Smooth muscle cell (in vitro differentiated cells): ENCODE measurements around the gene ZNF772. TPM values are rescaled to one million over a fixed set of nuclear protein-coding genes. Genes with fewer than 3 reads are reported as not detected.
"Not testable (repeated sequence)": the region's sequence is repeated elsewhere in the genome, so short reads cannot be mapped to it uniquely, and the experiment has no call there.

Source experiments
- DNase-seq: peaks from one replicate; lab custom pipeline; 2025; ENCODE audit not compliant: unreplicated experiment; lab: John Stamatoyannopoulos, UW
- H2AFZ ChIP-seq: fragments of 200-600 bp; sonication (generic); 2 replicates; pipeline ENCODE4 v1.6.0; 2016; ENCODE audit warnings: antibody characterized with exemption, low read depth, mild to moderate bottlenecking
- H3F3A ChIP-seq: fragments of 200-600 bp; sonication (generic); 2 replicates; pipeline ENCODE4 v1.6.0; 2017; ENCODE audit warnings: antibody characterized with exemption, low read depth
- H3K27ac ChIP-seq: fragments of 200-600 bp; sonication (generic); 2 replicates; pipeline ENCODE4 v1.5.1; 2016; ENCODE audit warnings: low read depth, mild to moderate bottlenecking
- H3K27me3 ChIP-seq: fragments of 200-600 bp; sonication (generic); 2 replicates; pipeline ENCODE4 v1.6.1; 2016; ENCODE audit warnings: low read depth, mild to moderate bottlenecking
- H3K36me3 ChIP-seq: fragments of 200-600 bp; sonication (generic); 2 replicates; pipeline ENCODE4 v1.5.1; 2016; ENCODE audit warnings: low read depth
- H3K4me1 ChIP-seq: fragments of 200-600 bp; sonication (generic); 2 replicates; pipeline ENCODE4 v1.5.1; 2016; ENCODE audit warnings: low read depth
- H3K4me2 ChIP-seq: fragments of 200-600 bp; sonication (generic); 2 replicates; pipeline ENCODE4 v1.6.0; 2016; ENCODE audit warnings: mild to moderate bottlenecking
- H3K4me3 ChIP-seq: fragments of 200-600 bp; sonication (generic); 2 replicates; pipeline ENCODE4 v1.5.1; 2016; ENCODE audit warnings: mild to moderate bottlenecking
- H3K79me2 ChIP-seq: fragments of 200-600 bp; sonication (generic); 2 replicates; pipeline ENCODE4 v1.6.0; 2016; ENCODE audit warnings: low read depth, mild to moderate bottlenecking
- H3K9ac ChIP-seq: fragments of 200-600 bp; sonication (generic); 2 replicates; pipeline ENCODE4 v1.6.0; 2016; ENCODE audit warnings: low read depth
- H3K9me3 ChIP-seq: fragments of 200-600 bp; sonication (generic); replicated peaks from 2 replicates; pipeline ENCODE4 v1.5.1; 2016; ENCODE audit warnings: low read depth
- H4K20me1 ChIP-seq: fragments of 200-600 bp; sonication (generic); 2 replicates; pipeline ENCODE4 v1.6.0; 2016; ENCODE audit warnings: low read depth
- WGBS: methylation state at CpG from one replicate; pipeline ENCODE4 v1.1.7; 2016; ENCODE audit warnings: low lambda C conversion rate; 5-methylcytosine and 5-hydroxymethylcytosine counted together
- polyA plus RNA-seq: library from polyadenylated mRNA; unstranded; fragments of >200 nt; fragmentation: Nextera tagmentation; extraction: Ambion mirVana; gene quantifications from 2 replicates; pipeline ENCODE4 v1.2.1, GENCODE V29; 2016
- total RNA-seq: library from RNA; depleted of rRNA; stranded (reverse); fragments of >200 nt; gene quantifications from 2 replicates; pipeline ENCODE4 v1.2.3, GENCODE V29; 2014
- TF ChIP-seq, protein P1 (sequence below): fragments of 200-600 bp; sonication (generic); IDR thresholded peaks from 2 replicates; pipeline ENCODE4 v1.5.1; 2017; ENCODE audit warnings: borderline replicate concordance, mild to moderate bottlenecking, antibody characterized with exemption; ENCODE audit not compliant: insufficient read depth, poor library complexity, severe bottlenecking

The ZNF772 gene
- total and polyA plus RNA-seq, 2 experiments from 2014 or later: 1.4 to 8.2 TPM

DNA sequence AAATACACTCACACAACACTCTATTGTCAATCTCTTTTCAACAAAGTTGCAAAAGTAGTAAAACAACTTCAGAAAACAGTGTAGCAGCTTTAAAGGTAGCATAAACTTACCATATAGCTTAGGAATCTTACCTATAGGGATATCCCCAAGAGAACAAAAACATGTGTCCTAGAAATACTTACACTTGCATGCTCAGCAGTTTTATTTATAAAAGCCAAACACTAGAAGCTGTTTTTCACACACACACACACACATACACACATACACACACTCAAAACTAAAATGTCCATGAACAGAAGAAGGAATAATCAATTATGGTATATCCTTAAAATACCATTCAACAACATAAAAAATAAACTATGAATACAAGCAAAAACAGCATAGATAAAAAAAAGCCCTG lies 34.1 kb upstream of the ZNF772 start:
- Histone ChIP-seq H3K36me3 (peaks cover 36% of the 10 kb centered on the region), H3K27me3 (no peaks in the 10 kb centered on the region), H3K4me2 (no peak overlapping the region), H3K4me1 (no peaks in the 10 kb centered on the region), H2AFZ (no peak overlapping the region), H4K20me1 (no peaks in the 10 kb centered on the region), H3K79me2 (no peaks in the 10 kb centered on the region), H3K9ac (no peak overlapping the region), H3K9me3 (peaks cover 24% of the 10 kb centered on the region), H3F3A (no peaks in the 10 kb centered on the region), H3K27ac (no peak overlapping the region), H3K4me3 (no peak overlapping the region)
- DNase-seq: no peak
- TF ChIP-seq, protein P1, sequence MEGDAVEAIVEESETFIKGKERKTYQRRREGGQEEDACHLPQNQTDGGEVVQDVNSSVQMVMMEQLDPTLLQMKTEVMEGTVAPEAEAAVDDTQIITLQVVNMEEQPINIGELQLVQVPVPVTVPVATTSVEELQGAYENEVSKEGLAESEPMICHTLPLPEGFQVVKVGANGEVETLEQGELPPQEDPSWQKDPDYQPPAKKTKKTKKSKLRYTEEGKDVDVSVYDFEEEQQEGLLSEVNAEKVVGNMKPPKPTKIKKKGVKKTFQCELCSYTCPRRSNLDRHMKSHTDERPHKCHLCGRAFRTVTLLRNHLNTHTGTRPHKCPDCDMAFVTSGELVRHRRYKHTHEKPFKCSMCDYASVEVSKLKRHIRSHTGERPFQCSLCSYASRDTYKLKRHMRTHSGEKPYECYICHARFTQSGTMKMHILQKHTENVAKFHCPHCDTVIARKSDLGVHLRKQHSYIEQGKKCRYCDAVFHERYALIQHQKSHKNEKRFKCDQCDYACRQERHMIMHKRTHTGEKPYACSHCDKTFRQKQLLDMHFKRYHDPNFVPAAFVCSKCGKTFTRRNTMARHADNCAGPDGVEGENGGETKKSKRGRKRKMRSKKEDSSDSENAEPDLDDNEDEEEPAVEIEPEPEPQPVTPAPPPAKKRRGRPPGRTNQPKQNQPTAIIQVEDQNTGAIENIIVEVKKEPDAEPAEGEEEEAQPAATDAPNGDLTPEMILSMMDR: no peak

DNA sequence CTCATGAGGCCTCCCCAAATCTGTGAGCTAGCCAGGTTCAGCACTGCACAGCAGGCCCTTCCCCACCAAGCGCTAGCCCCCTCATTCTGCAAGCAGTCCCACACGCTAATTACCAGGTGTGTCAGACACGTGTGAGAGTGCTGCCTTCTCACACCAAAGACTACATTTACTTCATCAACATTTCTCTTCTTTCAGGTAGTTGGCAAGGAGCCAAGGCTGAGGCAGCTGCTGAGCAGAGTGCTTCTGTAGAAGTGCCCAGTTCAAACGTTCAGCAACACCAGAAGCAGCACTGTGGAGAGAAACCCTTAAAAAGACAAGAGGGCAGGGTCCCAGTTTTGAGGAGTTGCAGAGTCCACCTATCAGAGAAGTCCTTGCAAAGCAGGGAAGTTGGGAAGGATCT lies 28.8 kb upstream of the ZNF772 start:
- no peak for DNase-seq
- Histone ChIP-seq H3K4me1 (no peaks in the 10 kb centered on the region), H3K9me3 (peaks cover 3% of the 10 kb centered on the region), H3K79me2 (peaks cover 22% of the 10 kb centered on the region), H3K36me3 (peaks cover 38% of the 10 kb centered on the region), H3K27me3 (no peaks in the 10 kb centered on the region), H3K27ac (no peak overlapping the region), H3K9ac (no peak overlapping the region), H3F3A (no peaks in the 10 kb centered on the region), H2AFZ (no peak overlapping the region), H3K4me2 (no peak overlapping the region), H4K20me1 (no peaks in the 10 kb centered on the region), H3K4me3 (no peak overlapping the region)
- WGBS: 73% methylated on average over 4 of the region's 4 CpGs
- TF ChIP-seq, protein P1: no peak

DNA sequence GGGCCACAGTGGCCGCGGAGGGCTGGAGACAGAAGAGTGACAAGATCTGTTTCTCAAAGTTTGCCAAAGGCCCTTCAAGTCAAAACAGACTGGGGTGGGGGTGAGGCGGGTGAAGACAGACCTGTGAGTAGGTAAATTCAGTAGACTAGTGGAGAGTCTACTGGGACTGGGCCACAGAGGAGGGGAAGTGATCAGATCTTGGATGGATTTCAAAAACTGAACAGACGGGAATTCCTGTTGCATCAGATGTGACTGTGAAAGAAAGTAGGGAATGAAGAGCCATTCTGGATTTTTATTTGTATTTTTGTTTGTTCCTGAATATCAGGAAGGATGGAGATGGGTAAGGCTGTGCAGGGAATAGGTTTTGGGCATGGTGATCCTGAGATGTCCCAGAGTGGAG lies 23.0 kb upstream of the ZNF772 start:
- not testable (repeated sequence) for H3K9ac ChIP-seq, H3K27me3 ChIP-seq, H3K4me1 ChIP-seq, H3K36me3 ChIP-seq, H4K20me1 ChIP-seq, H3K9me3 ChIP-seq, DNase-seq, H3F3A ChIP-seq, H2AFZ ChIP-seq, H3K27ac ChIP-seq
- Histone ChIP-seq H3K4me2 (peak overlapping the region; percentile 83), H3K4me3 (peak overlapping the region; percentile 84), H3K79me2 (peaks cover 29% of the 10 kb centered on the region)
- 22% methylated on average over 1 of the region's 4 CpGs for WGBS

DNA sequence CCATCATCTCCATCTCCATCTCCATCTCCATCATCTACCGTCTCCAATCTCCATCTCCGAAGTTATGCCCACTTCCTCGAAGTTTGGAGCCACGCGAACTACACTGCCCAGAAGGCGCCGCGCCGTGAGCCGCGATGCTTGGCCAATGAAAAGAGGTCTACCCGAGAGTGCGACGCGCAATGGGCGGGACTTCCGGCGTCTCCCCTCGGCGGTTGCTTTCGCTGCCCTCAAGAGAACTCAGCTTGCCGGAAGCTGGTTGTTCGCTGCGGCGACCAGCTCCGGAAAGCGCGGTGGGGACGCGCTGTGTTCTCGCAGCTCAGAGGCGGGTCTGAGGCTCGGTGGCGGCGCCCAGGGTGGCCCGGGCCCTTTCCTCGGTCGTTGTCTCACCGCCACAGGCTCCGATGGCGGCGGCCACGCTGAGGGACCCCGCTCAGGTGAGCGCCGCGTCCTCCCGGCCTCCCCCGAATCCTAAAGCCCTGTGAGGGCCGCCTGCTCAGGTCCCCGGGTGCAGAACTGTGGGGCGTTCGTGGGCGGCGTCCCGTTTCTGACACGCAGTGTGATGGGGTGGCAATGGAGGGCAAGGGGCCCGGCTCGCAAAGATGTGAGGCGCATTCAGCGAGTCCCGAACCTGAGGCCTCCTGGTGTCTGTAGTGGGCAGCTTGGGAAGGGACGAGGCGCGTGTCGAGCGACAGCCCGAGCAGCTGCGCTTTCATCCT lies 22.5 kb upstream of the ZNF772 start, which contains the start of gene ZNF773:
TSS of gene ZNF773 (plus strand) at position 259 of the 716 bp plus-strand sequence. CDS start at position 402, 143 bp downstream.
- H3K27ac ChIP-seq, H3F3A ChIP-seq, H3K36me3 ChIP-seq, H3K4me1 ChIP-seq, H3K27me3 ChIP-seq, H4K20me1 ChIP-seq, H3K9me3 ChIP-seq: not testable (repeated sequence)
- peak within 1 kb of the TSS; percentile 86 for H3K9ac ChIP-seq
- H3K4me3 ChIP-seq: peak within 1 kb of the TSS; percentile 84
- H3K79me2 ChIP-seq: peaks cover 29% of the 10 kb centered on the region
- WGBS: under 1% methylated on average over 61 of the region's 69 CpGs
- peak; percentile 36 for DNase-seq
- H3K4me2 ChIP-seq: peak within 1 kb of the TSS; percentile 83
- peak within 1 kb of the TSS; percentile 4 for H2AFZ ChIP-seq

DNA sequence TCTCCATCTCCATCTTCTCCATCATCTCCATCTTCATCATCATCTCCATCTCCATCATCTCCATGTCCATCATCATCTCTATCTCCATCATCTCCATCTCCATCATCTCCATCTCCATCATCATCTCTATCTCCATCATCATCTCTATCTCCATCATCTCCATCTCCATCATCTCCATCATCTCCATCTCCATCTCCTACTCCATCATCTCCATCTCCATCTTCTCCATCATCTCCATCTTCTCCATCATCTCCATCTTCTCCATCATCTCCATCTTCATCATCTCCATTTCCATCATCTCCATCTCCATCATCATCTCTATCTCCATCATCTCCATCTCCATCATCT lies 21.9 kb upstream of the ZNF772 start:
- not testable (repeated sequence) for H2AFZ ChIP-seq, H3F3A ChIP-seq

DNA sequence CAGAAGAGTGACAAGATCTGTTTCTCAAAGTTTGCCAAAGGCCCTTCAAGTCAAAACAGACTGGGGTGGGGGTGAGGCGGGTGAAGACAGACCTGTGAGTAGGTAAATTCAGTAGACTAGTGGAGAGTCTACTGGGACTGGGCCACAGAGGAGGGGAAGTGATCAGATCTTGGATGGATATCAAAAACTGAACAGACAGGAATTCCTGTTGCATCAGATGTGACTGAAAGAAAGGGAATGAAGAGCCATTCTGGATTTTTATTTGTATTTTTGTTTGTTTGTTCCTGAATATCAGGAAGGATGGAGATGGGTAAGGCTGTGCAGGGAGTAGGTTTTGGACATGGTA lies 10.9 kb upstream of the ZNF772 start:
- H3K9me3 ChIP-seq, H3K4me1 ChIP-seq, H3K9ac ChIP-seq, H4K20me1 ChIP-seq, H3K27ac ChIP-seq, H3K27me3 ChIP-seq, H3F3A ChIP-seq, H3K36me3 ChIP-seq, DNase-seq, H2AFZ ChIP-seq: not testable (repeated sequence)
- no CpG with 5 or more reads among the region's 1 CpG for WGBS
- Histone ChIP-seq H3K79me2 (peaks cover 18% of the 10 kb centered on the region), H3K4me3 (peak overlapping the region; percentile 47), H3K4me2 (peak overlapping the region; percentile 73)

More for the DNA sequence above, 21.9 kb upstream of the ZNF772 start:
- DNase-seq, H3K27me3 ChIP-seq, H3K27ac ChIP-seq, H3K4me1 ChIP-seq, H3K9me3 ChIP-seq, H4K20me1 ChIP-seq, H3K9ac ChIP-seq, H3K36me3 ChIP-seq: not testable (repeated sequence)
- Histone ChIP-seq H3K4me3 (peak overlapping the region; percentile 84), H3K79me2 (peaks cover 29% of the 10 kb centered on the region), H3K4me2 (peak overlapping the region; percentile 83)

DNA sequence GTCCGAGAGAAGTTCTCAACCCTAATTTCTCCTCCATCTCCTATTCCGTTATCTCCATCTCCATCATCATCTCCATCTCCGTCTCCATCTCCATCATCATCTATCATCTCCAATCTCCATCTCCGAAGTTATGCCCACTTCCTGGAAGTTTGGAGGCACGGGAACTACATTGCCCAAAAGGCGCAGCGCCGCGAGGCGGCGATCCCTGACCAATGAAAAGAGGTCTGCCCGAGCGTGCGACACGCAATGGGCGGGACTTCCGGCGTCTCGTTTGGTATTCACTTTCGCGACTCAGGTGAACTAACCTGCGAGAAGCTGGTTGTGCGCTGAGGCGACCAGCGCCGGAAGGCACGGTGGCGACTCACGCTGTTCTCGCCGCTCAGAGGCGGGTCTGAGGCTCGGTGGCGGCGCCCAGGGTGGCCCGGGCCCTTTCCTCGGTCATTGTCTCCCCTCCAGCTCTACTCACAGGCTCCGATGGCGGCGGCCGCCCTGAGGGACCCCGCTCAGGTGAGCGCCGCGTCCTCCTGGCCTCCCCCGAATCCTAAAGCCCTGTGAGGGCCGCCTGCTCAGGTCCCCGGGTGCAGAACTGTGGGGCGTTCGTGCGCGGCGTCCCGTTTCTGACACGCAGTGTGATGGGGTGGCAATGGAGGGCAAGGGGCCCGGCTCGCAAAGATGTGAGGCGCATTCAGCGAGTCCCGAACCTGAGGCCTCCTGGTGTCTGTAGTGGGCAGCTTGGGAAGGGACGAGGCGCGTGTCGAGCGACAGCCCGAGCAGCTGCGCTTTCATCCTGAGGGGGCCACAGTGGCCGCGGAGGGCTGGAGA lies 10.3 kb upstream of the ZNF772 start, which contains the start of gene ZNF419:
TSS of gene ZNF419 (plus strand) at position 274 of the 822 bp plus-strand sequence. CDS start at position 475, 201 bp downstream.
- H2AFZ ChIP-seq: peak within 1 kb of the TSS; percentile 97
- H3K9ac ChIP-seq: peak within 1 kb of the TSS; percentile 86
- not testable (repeated sequence) for H3F3A ChIP-seq, H3K4me1 ChIP-seq, H4K20me1 ChIP-seq, H3K9me3 ChIP-seq, H3K36me3 ChIP-seq, H3K27me3 ChIP-seq
- WGBS: 3% methylated on average over 56 of the region's 69 CpGs
- peak within 1 kb of the TSS; percentile 48 for H3K27ac ChIP-seq
- H3K4me3 ChIP-seq: peak within 1 kb of the TSS; percentile 98
- peaks cover 18% of the 10 kb centered on the region for H3K79me2 ChIP-seq
- DNase-seq: peak; percentile 17
- H3K4me2 ChIP-seq: peak within 1 kb of the TSS; percentile 94
